ENCODE measurements around the gene ING3. TPM values are rescaled to one million over a fixed set of nuclear protein-coding genes. Genes with fewer than 3 reads are reported as not detected.

Gene ING3
- total and polyA plus RNA-seq, 9 of the 15 experiments (the other 6 are each of a cell fraction or from before 2014, with no cell fraction given), result 22.8 to 233 (median 50.4) TPM

GRCh38 chr7:120987683-120988590 lies 37.4 kb downstream of the ING3 start (continued):
- TF ChIP-seq ZNF143 (CRISPR knock-in tag; IDR thresholded peaks at IDR 0.05), result 0 out of 2 replicates have a peak, but pooled peaks have one; percentile 14
- TF ChIP-seq ZNF436 (CRISPR knock-in tag; IDR thresholded peaks at IDR 0.05), result peak; percentile 70
- TF ChIP-seq TBP (optimal IDR thresholded peaks at IDR 0.05; ENCODE audit: low read depth, low read length), result peak; percentile 89
- no peak for TF ChIP-seq ZBTB12 (CRISPR knock-in tag; IDR thresholded peaks at IDR 0.05)
- TF ChIP-seq GTF2B (IDR thresholded peaks at IDR 0.05; ENCODE audit: extremely low read depth, insufficient read length), result peak; percentile 81
- TF ChIP-seq MXI1 (IDR thresholded peaks at IDR 0.05; ENCODE audit: low read depth, low read length), result 0 out of 2 replicates have a peak, but pooled peaks have one; percentile 89
- no peak for TF ChIP-seq HDAC8 (tag; IDR thresholded peaks at IDR 0.05)
- TF ChIP-seq ARID2 (IDR thresholded peaks at IDR 0.05), result no peak
